Measurements from ENCODE around the gene ATRX. TPM values are rescaled to one million over a fixed set of nuclear protein-coding genes. Genes with fewer than 3 reads are reported as not detected.
"Not testable (repeated sequence)": the region's sequence is repeated elsewhere in the genome, so short reads cannot be mapped to it uniquely, and the experiment has no call there.

Gene ATRX
- total RNA-seq, 2 experiments from 2014 or later: 48.2 to 66.3 TPM

- no peaks in the 10 kb centered on the region for H3K79me2 ChIP-seq (ENCODE audit: insufficient read depth, low read depth, low read length)
- TF ChIP-seq EZH2phosphoT487 (IDR thresholded peaks at IDR 0.05; ENCODE audit: borderline replicate concordance, low read depth, low read length): no peak
- TF ChIP-seq CTCF (conservative IDR thresholded peaks at IDR 0.05; ENCODE audit: low read length): no peak
- no peak overlapping the region for H3K4me3 ChIP-seq (ENCODE audit: low read depth, low read length, poor library complexity, severe bottlenecking)
- POLR2A ChIA-PET: interaction anchor here (0.7 kb wide), 1 partner anchor 12 kb away, joined by 3 read pairs; no protein-coding TSS in a partner anchor
- H2AFZ ChIP-seq (ENCODE audit: low read length): no peak overlapping the region
- no peak for DNase-seq (ENCODE audit: low spot score)
- H3K4me2 ChIP-seq (ENCODE audit: low read length): no peak overlapping the region
- H3K9me2 ChIP-seq (ENCODE audit: insufficient read depth, low read length): no peaks in the 10 kb centered on the region
- H3K36me3 ChIP-seq (ENCODE audit: insufficient read depth, low read length): peaks cover 10% of the 10 kb centered on the region
- H3K9me3 ChIP-seq (ENCODE audit: low read length): no peaks in the 10 kb centered on the region
- no peaks in the 10 kb centered on the region for H3K4me1 ChIP-seq (ENCODE audit: insufficient read depth, low read length, poor library complexity, severe bottlenecking)
- intact Hi-C loops (cut with micrococcal nuclease; ENCODE audit: unreplicated experiment): no loop called here
- H4K20me1 ChIP-seq (ENCODE audit: insufficient read depth, low read length): no peaks in the 10 kb centered on the region
- no TSS peak for BruUV-seq (replicated peaks)
- no peak overlapping the region for H3K27ac ChIP-seq (ENCODE audit: low read depth, low read length, poor library complexity, severe bottlenecking)
- CTCF ChIA-PET (ENCODE audit: unreplicated experiment): no interaction called here
Observed at GRCh38 chrX:77622672-77623071, 163.3 kb downstream of the ATRX start.

GRCh38 chrX:77622233-77622632 is 163.8 kb downstream of the ATRX start:
- no peaks in the 10 kb centered on the region for H3K9me2 ChIP-seq (ENCODE audit: insufficient read depth, low read length)
- H3K36me3 ChIP-seq (ENCODE audit: insufficient read depth, low read length): peaks cover 10% of the 10 kb centered on the region
- no peak for DNase-seq (ENCODE audit: low spot score)
- TF ChIP-seq EZH2phosphoT487 (IDR thresholded peaks at IDR 0.05; ENCODE audit: borderline replicate concordance, low read depth, low read length) (no peak), CTCF (conservative IDR thresholded peaks at IDR 0.05; ENCODE audit: low read length) (no peak)
- CTCF ChIA-PET (ENCODE audit: unreplicated experiment): no interaction called here
- no peak overlapping the region for H3K4me3 ChIP-seq (ENCODE audit: low read depth, low read length, poor library complexity, severe bottlenecking)
- no peaks in the 10 kb centered on the region for H3K4me1 ChIP-seq (ENCODE audit: insufficient read depth, low read length, poor library complexity, severe bottlenecking)
- H3K9me3 ChIP-seq (ENCODE audit: low read length): no peaks in the 10 kb centered on the region
- no peak overlapping the region for H3K27ac ChIP-seq (ENCODE audit: low read depth, low read length, poor library complexity, severe bottlenecking)
- no peak overlapping the region for H3K4me2 ChIP-seq (ENCODE audit: low read length)
- no peak overlapping the region for H2AFZ ChIP-seq (ENCODE audit: low read length)
- H4K20me1 ChIP-seq (ENCODE audit: insufficient read depth, low read length): no peaks in the 10 kb centered on the region
- intact Hi-C loops (cut with micrococcal nuclease; ENCODE audit: unreplicated experiment): no loop called here
- no TSS peak for BruUV-seq (replicated peaks)
- no peaks in the 10 kb centered on the region for H3K79me2 ChIP-seq (ENCODE audit: insufficient read depth, low read depth, low read length)
- POLR2A ChIA-PET: interaction anchor here (0.6 kb wide), 1 partner anchor 485 kb away, joined by 5 read pairs; no protein-coding TSS in a partner anchor

GRCh38 chrX:77621453-77621852 is 164.6 kb downstream of the ATRX start:
- intact Hi-C loops (cut with micrococcal nuclease; ENCODE audit: unreplicated experiment); DNase-seq (ENCODE audit: low spot score); H2AFZ ChIP-seq (ENCODE audit: low read length); H3K4me1 ChIP-seq (ENCODE audit: insufficient read depth, low read length, poor library complexity, severe bottlenecking); H3K4me3 ChIP-seq (ENCODE audit: low read depth, low read length, poor library complexity, severe bottlenecking); H3K27ac ChIP-seq (ENCODE audit: low read depth, low read length, poor library complexity, severe bottlenecking); H3K9me2 ChIP-seq (ENCODE audit: insufficient read depth, low read length); H3K9me3 ChIP-seq (ENCODE audit: low read length); H4K20me1 ChIP-seq (ENCODE audit: insufficient read depth, low read length); H3K79me2 ChIP-seq (ENCODE audit: insufficient read depth, low read depth, low read length); POLR2A ChIA-PET; H3K4me2 ChIP-seq (ENCODE audit: low read length); BruUV-seq (replicated peaks); CTCF ChIA-PET (ENCODE audit: unreplicated experiment): not testable (repeated sequence)
- H3K36me3 ChIP-seq (ENCODE audit: insufficient read depth, low read length): peaks cover 12% of the 10 kb centered on the region

Data from OCI-LY7 (cell line).